RWPE2 (cell line): ENCODE measurements around the gene TAS2R43.
"Not testable (repeated sequence)": the region's sequence is repeated elsewhere in the genome, so short reads cannot be mapped to it uniquely, and the experiment has no call there.

ENCODE experiments used
- ATAC-seq: fragments of 200-7000 bp; cut with Tn5 transposase; 3 replicates; pipeline ENCODE4 v1.9.1; 2021; ENCODE audit warnings: low read depth
- DNase-seq: peaks from one replicate; pipeline ENCODE4 v3.0.0-alpha.2; 2020; ENCODE audit warnings: low spot score
- H3K27ac ChIP-seq: fragments of 450-650 bp; 2 replicates; pipeline ENCODE4 v1.5.1; 2017; ENCODE audit warnings: mild to moderate bottlenecking; ENCODE audit not compliant: poor library complexity, severe bottlenecking
- H3K27me3 ChIP-seq: fragments of 250-450 bp; sonication (Bioruptor Pico); 2 replicates; pipeline ENCODE4 v1.5.1; 2021; ENCODE audit warnings: mild to moderate bottlenecking, moderate library complexity; ENCODE audit not compliant: insufficient read depth, poor library complexity, severe bottlenecking
- H3K36me3 ChIP-seq: fragments of 250-450 bp; sonication (Bioruptor Pico); 2 replicates; pipeline ENCODE4 v1.5.1; 2020; ENCODE audit warnings: low read depth, mild to moderate bottlenecking, moderate library complexity
- H3K4me1 ChIP-seq: fragments of 250-450 bp; sonication (Bioruptor Pico); 2 replicates; pipeline ENCODE4 v1.5.1; 2021; ENCODE audit warnings: mild to moderate bottlenecking, moderate library complexity; ENCODE audit not compliant: insufficient read depth, poor library complexity, severe bottlenecking
- H3K4me3 ChIP-seq: fragments of 250-450 bp; sonication (Bioruptor Pico); 2 replicates; pipeline ENCODE4 v1.5.1; 2021; ENCODE audit warnings: mild to moderate bottlenecking, moderate library complexity; ENCODE audit not compliant: severe bottlenecking
- H3K9me3 ChIP-seq: fragments of 250-450 bp; sonication (Bioruptor Pico); 2 replicates; pipeline ENCODE4 v1.5.1; 2021; ENCODE audit warnings: mild to moderate bottlenecking, moderate library complexity; ENCODE audit not compliant: severe bottlenecking
- TF ChIP-seq, protein P1 (sequence below): fragments of 450-650 bp; IDR thresholded peaks from one replicate; pipeline ENCODE4 v1.5.1; 2017; ENCODE audit warnings: mild to moderate bottlenecking, moderate library complexity; ENCODE audit not compliant: poor library complexity, severe bottlenecking

TAS2R43 gene

DNA sequence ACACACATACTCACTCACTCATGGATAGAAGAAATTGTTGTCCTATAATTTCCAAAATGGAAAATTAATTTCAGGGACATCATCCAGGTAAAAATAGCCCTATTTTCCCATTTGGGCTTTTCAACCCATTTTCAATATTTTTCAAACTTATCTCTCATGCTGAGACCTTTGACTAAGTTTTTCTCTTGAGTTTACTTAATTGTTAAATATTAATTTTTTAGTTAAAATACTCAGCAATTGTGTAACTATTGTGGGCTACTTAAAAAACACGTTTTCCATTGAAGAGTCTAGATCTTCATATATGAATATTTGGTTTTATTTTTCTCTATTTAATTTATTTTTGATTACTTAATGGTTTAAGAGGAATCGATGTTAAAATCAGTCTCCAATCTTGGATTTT, 14.2 kb upstream of the TAS2R43 start:
- TF ChIP-seq, protein P1, sequence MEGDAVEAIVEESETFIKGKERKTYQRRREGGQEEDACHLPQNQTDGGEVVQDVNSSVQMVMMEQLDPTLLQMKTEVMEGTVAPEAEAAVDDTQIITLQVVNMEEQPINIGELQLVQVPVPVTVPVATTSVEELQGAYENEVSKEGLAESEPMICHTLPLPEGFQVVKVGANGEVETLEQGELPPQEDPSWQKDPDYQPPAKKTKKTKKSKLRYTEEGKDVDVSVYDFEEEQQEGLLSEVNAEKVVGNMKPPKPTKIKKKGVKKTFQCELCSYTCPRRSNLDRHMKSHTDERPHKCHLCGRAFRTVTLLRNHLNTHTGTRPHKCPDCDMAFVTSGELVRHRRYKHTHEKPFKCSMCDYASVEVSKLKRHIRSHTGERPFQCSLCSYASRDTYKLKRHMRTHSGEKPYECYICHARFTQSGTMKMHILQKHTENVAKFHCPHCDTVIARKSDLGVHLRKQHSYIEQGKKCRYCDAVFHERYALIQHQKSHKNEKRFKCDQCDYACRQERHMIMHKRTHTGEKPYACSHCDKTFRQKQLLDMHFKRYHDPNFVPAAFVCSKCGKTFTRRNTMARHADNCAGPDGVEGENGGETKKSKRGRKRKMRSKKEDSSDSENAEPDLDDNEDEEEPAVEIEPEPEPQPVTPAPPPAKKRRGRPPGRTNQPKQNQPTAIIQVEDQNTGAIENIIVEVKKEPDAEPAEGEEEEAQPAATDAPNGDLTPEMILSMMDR = no peak
- Histone ChIP-seq H3K27ac (no peak overlapping the region), H3K4me3 (no peak overlapping the region), H3K9me3 (no peaks in the 10 kb centered on the region), H3K27me3 (no peaks in the 10 kb centered on the region), H3K36me3 (no peaks in the 10 kb centered on the region), H3K4me1 (no peaks in the 10 kb centered on the region)
- ATAC-seq (no peak), DNase-seq (no peak)

DNA sequence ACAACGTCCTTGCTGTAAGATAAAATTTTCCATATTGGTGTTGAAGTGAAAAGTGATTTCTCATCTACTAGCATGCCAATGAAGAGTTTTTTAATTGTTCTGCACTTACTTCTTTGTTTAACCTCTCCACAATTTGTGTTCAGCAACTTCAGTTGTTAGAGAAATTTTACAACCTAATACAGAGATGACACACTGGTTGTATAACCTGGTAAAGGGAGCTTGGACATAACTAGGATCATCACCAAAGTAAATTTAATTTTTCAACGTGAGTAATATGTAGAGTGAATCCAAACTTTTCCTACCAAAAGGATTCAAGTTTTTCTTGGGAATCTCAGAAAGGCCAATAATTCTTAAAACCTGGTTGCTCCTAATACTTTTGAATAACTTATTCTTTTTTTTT, 13.4 kb upstream of the TAS2R43 start:
- ATAC-seq (no peak), DNase-seq (no peak)
- Histone ChIP-seq H3K4me3 (no peak overlapping the region), H3K36me3 (no peaks in the 10 kb centered on the region), H3K9me3 (no peaks in the 10 kb centered on the region), H3K4me1 (no peaks in the 10 kb centered on the region), H3K27ac (no peak overlapping the region), H3K27me3 (no peaks in the 10 kb centered on the region)
- TF ChIP-seq, protein P1 = no peak

DNA sequence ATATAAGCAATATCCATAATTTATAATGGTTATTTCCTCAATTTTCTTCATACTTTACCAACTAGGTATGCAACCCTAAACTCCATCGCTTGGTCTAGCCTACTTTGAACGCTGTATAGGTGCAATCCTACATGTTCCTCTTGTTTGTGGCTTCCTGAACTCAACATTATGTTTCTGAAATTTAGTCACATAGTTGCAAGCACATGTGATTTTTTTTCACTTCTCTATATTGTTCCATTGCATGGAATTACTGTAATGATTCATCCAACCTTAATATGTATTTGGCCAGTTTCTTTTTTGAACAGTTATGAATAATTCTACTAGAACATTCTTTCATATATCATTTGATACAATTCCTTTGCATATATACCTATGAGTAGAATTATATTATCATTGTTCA, 2.8 kb upstream of the TAS2R43 start:
- H3K9me3 ChIP-seq, H3K4me1 ChIP-seq, H3K27me3 ChIP-seq, DNase-seq, H3K27ac ChIP-seq, H3K36me3 ChIP-seq, H3K4me3 ChIP-seq, ATAC-seq: not testable (repeated sequence)

DNA sequence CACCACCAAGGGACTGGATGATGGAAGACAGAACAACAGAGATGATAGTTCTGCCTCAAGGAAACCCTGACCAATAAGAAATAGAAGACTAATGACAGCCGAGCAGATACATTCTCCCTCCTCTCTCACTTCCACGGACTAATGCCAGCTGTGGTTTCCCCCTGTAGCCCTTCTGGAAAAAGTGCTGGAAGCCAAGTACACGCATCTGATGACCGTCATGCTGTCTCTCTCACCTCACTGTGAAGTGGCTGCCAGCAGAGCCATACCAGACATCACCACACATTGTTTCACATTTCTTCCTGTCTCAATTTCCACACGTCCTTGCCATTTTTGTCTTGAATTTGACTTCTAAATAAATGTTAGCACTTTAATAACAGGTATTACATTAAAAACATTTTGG, 2.9 kb downstream of the TAS2R43 start:
- Histone ChIP-seq H3K4me1 (no peaks in the 10 kb centered on the region), H3K27ac (no peak overlapping the region), H3K27me3 (no peaks in the 10 kb centered on the region), H3K9me3 (no peaks in the 10 kb centered on the region), H3K36me3 (no peaks in the 10 kb centered on the region), H3K4me3 (no peak overlapping the region)
- ATAC-seq (no peak), DNase-seq (no peak)
- TF ChIP-seq, protein P1 = no peak

DNA sequence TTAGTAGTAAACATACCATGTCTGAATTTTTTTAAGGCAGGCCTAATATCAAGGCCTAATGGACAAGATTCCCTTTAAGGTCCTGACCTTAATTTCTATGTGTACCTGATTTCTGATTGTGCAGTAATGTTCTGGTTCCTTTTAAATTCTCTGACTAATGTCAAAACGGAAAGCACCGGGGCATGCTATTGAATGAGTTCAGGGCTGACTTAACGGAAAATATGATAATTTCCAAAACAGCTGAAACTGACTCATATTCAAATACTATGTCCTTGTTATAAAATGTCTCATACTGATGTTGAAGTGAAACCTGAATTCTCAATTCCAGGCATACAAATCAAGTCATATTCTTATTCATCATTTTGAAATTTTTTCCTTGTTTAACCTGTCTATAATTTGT, 6.7 kb downstream of the TAS2R43 start:
- no peaks in the 10 kb centered on the region for H3K36me3 ChIP-seq
- TF ChIP-seq, protein P1 = no peak
- H3K9me3 ChIP-seq = no peaks in the 10 kb centered on the region
- DNase-seq (no peak), ATAC-seq (no peak)
- H3K27ac ChIP-seq = no peak overlapping the region
- H3K4me3 ChIP-seq = no peak overlapping the region
- no peaks in the 10 kb centered on the region for H3K27me3 ChIP-seq
- no peaks in the 10 kb centered on the region for H3K4me1 ChIP-seq

DNA sequence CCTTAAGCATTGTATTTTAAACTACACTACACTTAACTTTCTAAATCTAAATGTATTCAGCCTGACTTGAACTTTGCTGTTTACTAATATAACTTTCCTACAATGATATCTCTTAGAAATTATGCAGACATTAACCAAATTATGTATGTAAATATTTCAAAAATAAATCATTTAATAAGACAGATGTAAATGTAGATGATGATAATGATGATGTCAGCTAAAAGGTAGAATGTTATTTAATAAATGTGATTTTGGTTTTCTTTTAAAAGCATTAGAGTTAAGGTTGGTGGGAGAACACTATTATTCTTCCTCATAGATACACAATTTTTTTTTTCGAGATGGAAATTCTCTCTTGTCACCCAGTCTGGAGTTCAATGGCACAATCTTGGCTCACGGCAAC, 10.1 kb downstream of the TAS2R43 start:
- H3K9me3 ChIP-seq = no peaks in the 10 kb centered on the region
- no peak overlapping the region for H3K4me3 ChIP-seq
- no peak overlapping the region for H3K27ac ChIP-seq
- DNase-seq (no peak), ATAC-seq (no peak)
- H3K27me3 ChIP-seq = no peaks in the 10 kb centered on the region
- H3K36me3 ChIP-seq = no peaks in the 10 kb centered on the region
- TF ChIP-seq, protein P1 = no peak
- H3K4me1 ChIP-seq = no peaks in the 10 kb centered on the region
